Activated CD8-positive, alpha-beta memory T cell treated with anti-CD3 and anti-CD28 coated beads for 24 hours (primary cell): ENCODE results near the gene GRIK3.
"Not testable (repeated sequence)": the region's sequence is repeated elsewhere in the genome, so short reads cannot be mapped to it uniquely, and the experiment has no call there.

Source experiments
- DNase-seq: peaks from one replicate; pipeline ENCODE4 v3.0.0-alpha.2; 2020

GRIK3 gene

DNA sequence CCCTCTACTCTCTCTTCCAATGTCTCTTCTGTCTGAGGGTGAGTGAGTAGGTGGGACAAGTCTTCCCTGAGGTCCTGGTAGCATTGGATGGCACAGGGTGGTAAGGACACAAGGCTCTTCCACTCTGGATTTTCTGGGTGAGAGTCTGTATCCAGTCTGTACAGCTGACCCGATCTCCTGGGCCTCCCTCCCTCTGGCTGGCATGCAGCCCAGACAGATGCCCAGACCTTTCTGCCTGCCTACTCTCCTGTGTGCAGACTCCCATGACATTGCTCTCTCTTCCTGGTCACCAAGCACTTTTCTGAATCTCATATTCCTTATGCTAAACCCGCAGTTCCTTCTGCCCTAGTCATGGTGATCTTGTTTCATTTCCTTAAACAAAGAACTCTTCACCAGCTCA lies 100.3 kb downstream of the GRIK3 start:
- DNase-seq, result no peak

DNA sequence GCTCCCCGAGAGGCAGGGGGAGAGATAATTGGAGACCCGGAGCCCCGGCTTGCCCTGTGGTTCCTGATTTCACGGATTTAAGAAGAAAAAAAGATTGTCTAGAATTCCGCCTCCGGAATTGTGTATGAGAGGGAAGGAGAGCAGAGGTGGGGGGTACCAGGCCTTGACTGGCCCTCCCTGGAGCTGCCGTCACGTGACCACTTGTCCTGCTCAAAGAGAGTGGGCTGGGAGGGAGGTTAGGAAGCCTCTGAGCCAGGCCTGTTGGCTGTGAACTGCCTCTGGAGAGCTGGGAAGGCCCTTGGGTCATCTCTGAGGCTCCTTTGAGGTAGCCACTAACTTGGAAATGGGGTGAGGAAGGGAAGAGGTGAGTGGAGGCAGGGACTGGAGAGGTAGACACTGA lies 106.5 kb downstream of the GRIK3 start:
- no peak for DNase-seq

DNA sequence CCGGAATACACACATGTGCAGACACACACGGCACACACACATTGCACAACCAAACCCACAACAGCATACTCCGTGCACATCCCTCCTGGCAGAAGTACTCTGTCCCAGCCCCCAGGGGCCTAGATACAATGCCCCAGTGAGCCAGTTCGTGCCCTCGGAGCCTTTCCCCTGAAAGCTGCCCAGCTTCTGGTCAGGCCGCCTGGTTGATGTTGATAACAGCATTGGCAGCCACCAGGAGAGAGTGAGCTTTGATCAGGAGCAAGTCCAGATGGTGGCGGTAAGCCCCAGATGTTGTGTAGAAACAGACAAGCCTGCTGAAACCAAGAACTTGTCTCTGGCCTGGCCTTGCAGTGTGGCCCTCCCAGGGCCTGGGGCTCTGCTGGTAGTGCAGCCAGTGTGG lies 109.1 kb downstream of the GRIK3 start:
- no peak for DNase-seq

DNA sequence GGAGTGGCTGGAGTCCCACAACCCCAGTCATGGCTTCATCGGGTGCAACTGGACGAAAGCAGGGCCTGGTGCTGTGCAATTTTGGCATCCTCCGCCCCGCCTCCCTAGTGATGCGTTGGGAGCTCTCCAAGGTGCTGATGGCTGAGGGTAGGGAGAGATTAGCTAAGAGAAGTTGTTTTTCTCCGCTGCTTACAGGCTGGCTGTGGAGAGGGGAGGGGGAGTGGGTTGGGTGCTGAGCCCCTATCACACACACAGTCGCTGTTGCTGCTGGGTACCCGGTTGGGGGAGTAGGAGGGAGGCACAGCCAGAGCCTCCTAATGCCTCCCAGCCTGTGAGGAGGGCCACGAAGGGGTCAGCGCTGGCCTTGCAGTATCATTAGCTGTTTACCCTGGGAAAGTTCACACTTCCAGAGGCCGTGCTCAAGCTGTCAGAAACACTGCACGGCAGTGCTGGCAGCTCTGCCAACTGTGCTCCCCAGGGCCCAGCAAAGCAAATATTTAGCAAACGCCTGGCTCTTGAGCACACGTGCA lies 110.0 kb downstream of the GRIK3 start:
- DNase-seq, result peak; percentile 59

DNA sequence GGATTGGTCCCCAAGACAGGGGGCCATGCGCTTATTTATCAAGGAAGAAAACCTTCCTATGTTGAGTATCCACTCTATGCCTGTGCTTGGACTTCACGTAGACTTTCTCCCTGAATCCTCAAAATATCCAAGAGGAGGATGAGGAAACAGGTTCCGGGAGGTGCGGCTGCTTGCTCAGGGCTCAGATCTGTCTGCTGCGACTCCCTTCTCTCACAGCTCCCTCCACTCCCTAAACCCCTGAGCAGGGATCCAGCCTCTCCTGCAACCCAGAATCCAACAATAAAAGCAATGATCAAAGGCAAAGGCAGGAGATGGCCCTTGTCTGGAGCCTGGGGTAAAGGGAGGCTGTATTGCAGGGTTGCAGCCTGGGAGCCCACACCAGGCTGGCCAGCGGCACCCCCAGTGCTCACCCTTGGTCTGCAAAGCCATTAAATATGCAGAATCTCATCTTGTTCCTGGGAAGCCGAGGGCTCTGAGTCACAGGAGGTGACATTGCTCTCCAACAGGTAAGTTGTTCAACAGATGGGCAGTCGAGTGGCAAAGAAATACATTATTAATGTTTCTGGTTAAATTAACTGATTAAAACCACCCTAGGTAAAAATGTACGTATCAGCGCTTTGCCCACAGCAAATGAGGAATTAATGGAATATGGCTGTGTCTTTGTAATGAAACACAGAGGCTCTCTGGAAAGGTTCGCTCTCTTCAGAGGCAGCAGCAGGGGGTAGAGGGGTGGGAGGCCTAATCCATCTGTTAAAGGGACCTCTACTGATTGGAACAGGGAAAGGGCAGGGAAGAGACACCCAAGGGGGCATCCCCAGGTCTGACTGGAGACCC lies 111.5 kb downstream of the GRIK3 start:
- no peak for DNase-seq

DNA sequence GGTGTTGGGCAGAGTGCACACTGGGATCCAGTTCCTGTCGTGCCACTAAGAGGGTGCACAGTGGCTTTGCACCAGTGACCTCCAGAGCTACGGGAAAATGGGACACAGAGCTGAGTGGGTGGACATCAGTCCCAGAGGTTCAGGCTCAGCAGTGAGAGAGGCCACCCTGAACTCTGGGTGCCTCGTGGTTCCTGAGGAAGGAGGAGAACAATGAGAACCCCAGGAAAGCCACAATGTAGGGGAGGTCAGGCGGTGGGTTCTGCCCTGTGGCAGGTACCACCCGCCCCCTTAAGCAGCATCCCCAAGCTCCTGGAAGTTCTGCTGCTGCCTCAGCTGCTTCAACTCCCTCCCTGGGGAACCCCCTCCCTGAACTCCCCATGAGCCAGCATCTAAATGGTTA lies 112.2 kb downstream of the GRIK3 start:
- no peak for DNase-seq

DNA sequence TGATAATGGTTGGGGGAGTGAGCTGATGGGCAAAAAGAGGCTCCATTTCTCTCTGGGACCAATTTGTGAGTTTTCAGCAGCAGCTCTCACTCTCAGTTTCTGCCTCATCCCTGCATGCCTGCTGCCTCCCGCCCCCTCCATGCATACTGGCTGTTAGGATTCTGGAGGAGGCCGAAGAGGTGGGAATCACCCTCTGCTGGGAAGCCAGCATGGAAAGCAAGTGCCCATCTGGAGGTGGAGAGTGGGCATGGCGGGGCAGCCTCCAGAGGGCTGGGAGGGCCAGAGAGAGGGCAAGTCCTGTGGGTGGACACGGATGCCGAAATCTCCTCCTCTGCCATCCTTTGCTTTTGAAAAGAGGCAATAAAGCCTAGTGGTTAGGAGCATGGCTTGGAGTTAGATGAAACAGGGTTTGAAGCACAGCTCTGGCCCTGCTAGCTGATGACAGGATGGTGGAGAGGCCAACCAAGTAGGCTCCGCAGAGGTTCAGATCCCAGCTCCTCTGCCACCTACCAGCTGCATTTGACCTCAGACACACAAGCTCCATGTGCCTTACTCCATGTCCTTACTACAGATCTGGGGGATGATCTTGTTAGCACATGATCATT lies 113.4 kb downstream of the GRIK3 start:
- DNase-seq, result peak; percentile 21

DNA sequence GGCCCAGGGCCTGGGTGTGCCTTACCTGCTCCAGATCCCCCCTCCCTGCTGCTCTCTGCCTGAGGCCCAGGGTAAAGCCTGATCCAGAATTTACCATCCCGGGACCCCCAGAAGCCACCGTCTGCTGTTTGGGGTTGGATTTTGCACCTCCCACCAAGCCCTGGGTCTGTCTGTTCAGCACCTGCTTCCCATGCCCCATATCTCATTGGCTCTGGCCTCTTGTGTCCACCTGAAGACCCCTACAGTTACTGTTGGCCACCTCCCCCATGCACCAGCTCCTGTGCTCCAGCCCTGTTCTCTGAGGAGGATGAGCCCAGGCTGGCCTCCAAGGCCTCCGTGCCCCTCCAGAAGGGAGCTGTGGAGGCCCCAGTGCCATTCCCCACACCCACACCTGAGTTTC lies 113.9 kb downstream of the GRIK3 start:
- DNase-seq, result peak; percentile 11

DNA sequence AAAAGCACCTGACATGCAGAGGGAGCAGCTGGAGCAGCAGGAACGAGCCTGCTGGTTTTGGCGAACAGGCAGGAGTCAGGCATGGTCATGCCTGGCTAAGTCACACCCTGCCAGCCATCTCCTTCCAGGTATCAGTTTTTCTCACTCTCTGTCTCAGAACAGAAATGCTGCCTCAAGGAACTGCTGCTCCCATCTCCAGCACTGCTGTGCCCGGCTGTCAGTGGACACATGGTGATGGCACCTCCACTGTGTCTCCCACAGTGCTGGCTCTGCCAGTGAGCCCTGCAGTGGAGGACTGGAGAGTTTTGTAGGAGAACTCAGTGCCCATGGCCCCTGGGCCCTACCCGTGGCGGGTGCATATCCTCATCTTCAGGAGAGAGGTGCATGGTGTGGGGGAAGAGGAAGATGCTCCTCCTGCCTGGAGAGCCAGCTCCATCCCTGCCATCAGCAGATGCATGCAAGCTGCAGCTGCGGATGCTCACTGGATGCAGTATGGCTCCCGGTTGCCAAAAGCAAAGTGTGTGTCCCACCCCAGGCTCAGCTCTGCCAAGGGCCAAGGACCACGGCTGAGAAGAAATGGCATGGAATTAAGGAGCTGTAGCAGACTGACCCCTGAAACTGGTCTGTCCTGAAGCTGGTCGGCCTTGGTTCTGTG lies 114.7 kb downstream of the GRIK3 start:
- peak; percentile 26 for DNase-seq

DNA sequence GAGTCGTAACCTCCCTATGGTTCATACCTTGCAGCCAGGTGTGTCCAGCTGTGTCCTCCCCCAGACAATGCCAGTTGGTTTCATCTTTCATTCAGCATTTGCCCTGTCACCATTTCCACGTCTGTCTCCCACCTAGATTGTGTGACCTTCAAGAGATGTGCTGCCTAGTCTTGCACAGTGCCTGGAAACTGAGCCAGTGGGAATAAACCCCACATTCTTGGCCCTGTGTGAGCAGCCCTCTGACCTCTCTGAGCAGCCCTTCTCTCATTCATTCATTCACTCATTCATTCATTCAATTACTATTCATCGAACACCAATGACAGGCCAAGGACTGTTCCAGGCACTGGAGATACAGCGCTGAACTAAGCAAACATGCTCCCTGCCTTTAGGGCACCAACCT lies 115.7 kb downstream of the GRIK3 start:
- peak; percentile 41 for DNase-seq

DNA sequence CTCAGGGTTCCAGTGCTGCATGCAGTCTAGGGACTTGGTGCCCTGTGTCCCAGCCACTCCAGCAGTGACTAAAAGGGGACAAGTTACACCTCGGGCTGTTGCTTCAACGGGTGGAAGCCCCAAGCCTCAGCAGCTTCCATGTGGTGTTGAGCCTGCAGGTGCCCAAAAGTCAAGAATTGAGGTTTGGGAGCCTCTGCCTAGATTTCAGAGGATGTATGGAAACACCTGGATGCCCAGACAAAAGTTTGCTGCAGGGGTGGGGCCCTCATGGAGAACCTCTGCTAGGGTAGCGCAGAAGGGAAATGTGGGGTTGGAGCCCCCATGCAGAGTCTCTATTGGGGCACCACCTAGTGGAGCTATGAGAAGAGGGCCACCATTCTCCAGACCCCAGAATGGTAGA lies 117.8 kb downstream of the GRIK3 start:
- DNase-seq, result peak; percentile 17

DNA sequence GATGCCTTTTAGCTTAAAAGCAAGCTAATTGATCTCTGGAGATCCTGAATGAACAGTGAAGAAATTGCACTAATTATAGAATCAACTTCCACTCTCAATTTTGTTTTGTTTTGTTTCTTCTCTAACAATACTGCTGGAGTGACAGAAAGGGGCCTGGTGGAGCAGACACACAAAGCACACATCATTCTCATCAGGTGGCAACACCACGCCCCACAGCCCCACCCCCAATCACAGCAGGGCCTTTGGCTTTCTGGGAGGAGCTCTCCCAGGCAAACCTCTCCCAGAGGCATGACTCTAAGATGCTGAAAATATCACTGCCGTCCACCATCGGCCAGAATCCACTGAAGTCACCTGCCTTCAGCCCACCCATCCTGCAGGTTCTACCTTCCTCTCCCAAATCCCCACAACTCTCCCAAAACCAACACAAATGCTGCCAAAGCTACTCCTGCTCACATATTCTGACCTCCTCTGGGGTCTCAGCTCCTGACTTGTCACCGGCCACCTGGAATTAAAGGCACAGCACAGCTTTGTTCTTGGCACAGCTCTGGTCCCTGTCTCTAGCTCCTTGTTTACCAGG lies 120.7 kb downstream of the GRIK3 start:
- peak; percentile 24 for DNase-seq

DNA sequence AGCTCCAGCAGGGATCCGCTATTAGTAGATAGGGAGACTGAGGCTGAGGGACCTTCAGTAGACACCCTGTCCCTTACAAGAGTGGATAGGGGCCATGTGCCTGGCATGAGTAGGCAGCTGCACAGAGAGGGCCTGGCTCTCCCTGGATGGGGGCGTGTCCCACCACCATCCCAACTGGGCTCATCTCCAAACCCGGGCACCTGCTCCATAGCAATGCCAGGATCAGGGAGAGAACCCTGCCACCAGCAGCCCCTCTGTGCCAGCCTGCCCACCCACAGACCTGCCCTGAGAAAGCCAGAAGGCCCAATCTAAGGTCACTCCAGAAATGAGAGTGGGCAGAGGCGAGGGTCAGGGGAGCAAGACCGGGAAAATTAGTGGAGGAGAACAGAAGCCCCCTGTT lies 121.3 kb downstream of the GRIK3 start:
- peak; percentile 17 for DNase-seq

DNA sequence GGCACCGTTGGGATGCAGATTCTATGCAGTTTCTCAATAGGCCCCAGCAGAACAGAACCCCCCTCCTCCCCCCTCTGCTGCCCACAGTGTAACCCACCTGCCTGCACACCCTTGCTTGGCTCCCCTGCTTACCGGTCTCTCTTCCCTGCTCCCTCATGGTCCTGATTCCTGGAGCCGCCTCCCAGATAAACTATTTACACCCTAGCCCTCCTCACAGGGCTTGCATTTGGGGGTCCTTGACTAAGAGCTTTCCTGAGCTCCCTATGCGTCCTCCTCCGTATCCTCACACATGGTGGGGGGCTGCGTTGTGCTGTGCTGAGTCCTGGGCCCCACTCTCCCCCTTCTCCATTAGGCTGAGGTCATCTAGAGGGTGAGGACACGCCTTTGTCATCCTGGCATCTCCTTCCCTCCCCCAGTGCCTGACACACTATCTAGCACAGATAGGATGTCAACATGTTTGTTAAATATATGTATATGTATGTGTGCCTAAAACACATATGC lies 121.9 kb downstream of the GRIK3 start:
- DNase-seq, result peak; percentile 5

DNA sequence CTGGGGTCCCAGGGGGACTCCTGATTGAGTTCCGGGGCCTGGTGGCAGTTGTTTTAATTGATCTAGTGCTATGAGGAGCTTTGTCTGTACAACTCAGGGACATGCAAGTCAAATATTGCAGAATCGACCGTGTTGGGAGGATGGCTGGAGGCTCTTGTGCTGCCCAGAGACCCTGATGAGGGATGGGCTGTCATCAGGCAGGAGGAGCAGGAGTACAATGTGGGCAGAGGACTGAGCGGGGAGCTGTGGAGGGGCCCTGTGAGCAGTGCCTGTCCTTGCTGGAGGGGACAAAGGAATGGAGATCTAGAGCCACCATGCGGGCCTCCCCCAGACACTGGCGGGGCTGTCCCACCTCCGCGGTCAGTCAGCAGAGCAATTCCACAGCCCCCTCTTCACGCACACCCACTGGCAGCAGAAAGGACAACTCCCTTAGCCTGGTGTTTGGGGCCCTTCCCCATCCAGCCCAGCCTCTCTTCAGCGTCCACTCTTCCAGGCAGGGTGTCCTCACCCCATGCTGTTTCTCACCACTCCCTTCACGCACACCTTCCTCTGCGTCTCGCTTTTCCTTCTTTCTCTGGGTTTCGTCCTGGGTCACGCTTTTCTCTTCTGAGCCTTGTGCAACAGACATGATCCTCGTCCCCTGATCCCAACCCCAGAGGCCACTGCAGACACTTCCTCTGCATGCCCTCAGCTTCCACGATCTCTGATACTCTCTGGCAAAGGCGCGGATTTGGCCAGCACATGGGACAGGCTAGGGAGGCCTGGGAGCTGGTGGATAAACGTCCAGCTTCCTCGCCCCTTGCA lies 122.6 kb downstream of the GRIK3 start:
- peak; percentile 5 for DNase-seq

DNA sequence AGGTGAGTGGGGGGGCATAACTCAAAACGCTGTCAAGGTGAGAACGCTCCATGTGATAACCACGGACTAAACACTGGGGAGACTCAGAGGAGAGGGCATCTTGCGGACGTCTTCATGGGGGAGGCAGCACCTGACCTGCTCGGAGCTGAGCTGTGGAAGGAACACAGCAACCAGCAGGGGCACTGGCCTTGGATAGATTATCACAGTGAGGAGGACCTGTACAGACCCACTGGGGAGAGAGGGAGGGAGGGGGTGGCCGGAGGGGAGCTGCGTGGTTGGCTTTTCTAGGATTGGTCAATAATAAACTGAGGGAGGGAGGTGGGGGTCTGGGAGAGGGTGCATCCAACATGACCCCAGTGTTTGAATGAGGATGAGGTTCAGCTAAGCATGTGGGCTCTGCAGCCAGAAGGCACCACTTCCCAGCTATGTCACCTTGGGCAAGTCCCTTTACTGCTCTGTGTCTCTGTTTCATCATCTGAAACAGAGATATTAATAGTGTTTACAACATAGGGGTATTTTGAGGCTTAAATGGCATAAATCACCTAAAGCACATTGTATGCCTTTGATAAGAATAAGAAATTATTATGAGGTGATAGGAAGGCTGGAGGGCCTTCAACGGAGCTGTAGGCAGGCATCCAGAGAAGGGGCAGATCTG lies 123.3 kb downstream of the GRIK3 start:
- DNase-seq, result no peak

DNA sequence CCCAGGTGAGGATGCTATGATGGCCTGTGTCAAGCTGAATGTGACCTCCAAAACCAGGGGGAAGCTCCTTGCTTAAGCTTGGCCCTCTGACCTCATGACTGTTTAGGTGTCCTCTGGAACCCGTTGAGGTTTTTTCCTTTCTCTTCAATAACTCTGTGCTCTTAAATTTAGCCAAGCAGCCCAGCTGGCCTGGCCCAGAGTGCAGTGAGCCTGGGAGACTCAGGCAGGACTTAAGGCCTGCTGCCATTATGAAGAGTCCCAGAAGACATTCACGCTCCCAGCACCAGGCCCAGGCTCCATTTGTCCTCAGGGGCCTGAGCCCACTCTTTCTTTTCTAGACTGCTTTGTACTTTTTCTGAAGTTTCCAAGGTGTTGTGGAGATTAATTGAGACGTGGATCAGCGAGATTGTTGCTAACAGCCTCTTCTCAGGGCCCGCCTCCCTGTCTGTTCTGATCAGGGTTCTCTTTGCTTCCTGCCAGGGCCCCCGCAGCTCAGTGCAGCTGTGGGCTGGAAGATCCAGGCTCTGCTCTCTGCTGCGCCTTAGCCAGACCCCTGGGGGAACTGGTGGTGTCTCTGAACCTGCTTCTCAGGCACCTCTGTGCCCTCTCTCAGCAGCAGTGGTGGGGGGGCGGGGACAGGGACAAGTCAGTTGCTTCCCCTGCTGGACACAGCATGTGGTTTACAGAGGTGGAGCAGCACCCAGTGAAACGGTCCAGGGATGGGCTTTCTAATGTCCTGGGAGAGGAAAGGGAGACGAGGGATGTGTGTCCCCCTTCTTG lies 124.2 kb downstream of the GRIK3 start:
- DNase-seq, result no peak

DNA sequence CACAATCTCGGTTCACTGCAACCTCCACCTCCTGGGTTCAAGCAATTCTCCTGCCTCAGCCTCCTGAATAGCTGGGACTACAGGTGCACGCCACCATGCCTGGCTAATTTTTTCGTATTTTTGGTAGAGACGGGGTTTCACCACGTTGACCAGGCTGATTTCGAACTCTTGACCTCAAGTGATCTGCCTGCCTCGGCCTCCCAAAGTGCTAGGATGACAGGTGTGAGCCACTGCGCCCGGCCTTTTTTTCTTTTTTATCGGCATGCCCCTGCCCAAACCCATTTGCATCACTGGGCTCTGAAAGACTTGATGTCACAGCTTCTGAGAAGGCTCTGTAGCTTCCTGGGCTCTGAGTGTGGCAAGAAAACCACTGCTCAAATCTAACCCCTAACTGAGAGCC lies 125.0 kb downstream of the GRIK3 start:
- not testable (repeated sequence) for DNase-seq

DNA sequence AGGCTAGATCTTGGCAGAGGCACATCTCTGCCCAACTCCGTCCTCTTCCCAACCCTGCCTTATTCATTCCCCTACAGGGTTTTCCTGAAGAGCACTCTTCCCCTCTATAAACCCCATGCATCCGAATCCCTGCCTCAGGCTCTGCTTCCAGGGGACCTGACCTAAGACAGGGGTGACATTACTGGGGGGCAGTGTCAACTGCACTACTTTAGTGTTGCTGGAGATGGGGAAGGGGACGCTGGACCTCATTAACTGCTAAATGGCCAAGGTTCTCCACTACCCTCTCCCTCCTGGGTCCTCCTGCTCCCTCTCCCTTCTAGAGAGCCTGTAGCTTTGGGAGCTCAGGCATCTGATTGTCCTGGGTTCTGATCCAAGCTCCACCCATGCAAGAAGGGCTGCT lies 126.2 kb downstream of the GRIK3 start:
- DNase-seq, result no peak

DNA sequence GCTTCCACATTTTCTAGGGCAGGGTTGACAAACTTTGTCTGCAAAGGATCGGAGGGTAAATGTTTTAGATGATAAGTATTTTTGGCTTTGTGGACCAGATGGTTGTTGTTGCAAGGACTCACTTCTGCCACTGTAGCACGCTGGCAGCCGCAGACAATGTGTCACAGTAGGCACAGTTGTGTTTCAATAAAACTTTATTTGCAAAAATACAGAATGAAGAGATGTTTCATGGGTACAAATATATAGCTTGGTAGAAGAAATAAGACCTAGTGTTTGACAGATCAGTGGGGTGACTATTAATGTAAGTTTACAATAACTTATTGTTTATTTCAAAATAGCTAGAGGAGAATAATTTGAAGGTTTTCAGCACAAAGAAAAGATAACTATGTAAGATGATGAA lies 127.8 kb downstream of the GRIK3 start:
- DNase-seq, result no peak

DNA sequence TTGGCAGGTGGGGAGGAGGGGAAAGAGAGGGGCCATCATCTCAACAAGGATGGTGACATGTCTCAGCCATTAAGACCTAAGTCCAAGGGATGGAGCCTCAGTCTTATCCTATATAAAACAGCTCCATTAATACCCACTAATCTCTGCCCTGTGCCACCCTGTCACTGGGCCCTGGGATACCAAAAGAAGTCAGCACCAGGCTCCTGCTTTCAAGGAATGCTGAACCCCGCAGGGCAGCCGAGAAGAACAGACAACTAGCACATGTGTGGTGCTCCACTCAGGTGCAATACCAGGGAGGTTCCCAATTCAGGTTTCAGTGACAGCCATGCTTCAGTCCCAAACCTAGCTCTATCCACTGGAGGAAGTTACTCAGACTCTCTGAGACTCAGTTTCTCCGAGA lies 128.4 kb downstream of the GRIK3 start:
- DNase-seq, result no peak
